DOHH2 (cell line): ENCODE measurements around the gene PIBF1.

Source experiments
- EZH2phosphoT487 ChIP-seq: fragments of 200-600 bp; sonication (generic); IDR thresholded peaks from 2 replicates; pipeline ENCODE4 v1.6.1; 2017; ENCODE audit warnings: borderline replicate concordance, mild to moderate bottlenecking, antibody characterized with exemption, low read length, moderate library complexity, mixed read lengths
- TF ChIP-seq, protein P1 (sequence below): fragments of 200-600 bp; sonication (generic); IDR thresholded peaks from one replicate; pipeline ENCODE4 v1.5.1; 2014; ENCODE audit warnings: antibody characterized with exemption, mild to moderate bottlenecking, low read depth, low read length; ENCODE audit not compliant: poor library complexity, severe bottlenecking

DNA sequence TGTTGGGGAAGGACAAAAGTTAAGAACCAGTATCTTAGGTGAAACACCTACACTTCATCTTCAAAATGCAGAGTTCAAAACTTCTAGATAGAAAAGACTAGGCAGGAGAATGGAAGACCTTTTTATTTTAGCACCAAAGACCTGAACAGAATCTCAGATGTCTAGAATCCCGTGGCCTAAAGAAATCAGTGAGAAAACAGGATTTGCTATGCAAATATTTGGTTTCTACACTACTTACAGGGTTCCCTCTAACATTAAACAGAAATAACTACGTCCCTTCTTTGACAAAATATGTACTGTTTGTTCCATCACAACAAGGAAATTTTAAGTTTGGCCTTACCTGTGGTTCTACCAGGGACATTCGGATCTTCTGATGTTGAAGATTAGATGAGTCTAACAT is 21.7 kb upstream of the PIBF1 start:
- TF ChIP-seq, protein P1, sequence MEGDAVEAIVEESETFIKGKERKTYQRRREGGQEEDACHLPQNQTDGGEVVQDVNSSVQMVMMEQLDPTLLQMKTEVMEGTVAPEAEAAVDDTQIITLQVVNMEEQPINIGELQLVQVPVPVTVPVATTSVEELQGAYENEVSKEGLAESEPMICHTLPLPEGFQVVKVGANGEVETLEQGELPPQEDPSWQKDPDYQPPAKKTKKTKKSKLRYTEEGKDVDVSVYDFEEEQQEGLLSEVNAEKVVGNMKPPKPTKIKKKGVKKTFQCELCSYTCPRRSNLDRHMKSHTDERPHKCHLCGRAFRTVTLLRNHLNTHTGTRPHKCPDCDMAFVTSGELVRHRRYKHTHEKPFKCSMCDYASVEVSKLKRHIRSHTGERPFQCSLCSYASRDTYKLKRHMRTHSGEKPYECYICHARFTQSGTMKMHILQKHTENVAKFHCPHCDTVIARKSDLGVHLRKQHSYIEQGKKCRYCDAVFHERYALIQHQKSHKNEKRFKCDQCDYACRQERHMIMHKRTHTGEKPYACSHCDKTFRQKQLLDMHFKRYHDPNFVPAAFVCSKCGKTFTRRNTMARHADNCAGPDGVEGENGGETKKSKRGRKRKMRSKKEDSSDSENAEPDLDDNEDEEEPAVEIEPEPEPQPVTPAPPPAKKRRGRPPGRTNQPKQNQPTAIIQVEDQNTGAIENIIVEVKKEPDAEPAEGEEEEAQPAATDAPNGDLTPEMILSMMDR = no peak
- TF ChIP-seq EZH2phosphoT487 = no peak
